GM12878 (cell line): Measurements from ENCODE around the gene CRAT. TPM values are rescaled to one million over a fixed set of nuclear protein-coding genes. Genes with fewer than 3 reads are reported as not detected.

Experiments used
- ATAC-seq: fragments of 200-7000 bp; cut with Tn5 transposase; 3 replicates; pipeline ENCODE4 v1.9.1; 2020; ENCODE audit warnings: mild to moderate bottlenecking, moderate library complexity
- BruUV-seq: library from RNA; stranded (reverse); fragments of 400-500 nt; replicated peaks from 2 replicates; lab custom pipeline; 2021; lab: Mats Ljungman, UMichigan
- CTCF ChIA-PET: fragments of 300-600 bp; sonication (Branson Sonifier 250); formaldehyde crosslinking; extraction: SDS; loops from one replicate; lab custom pipeline; 2021; ENCODE audit warnings: inconsistent platforms; lab: Yijun Ruan, JAX
- POLR2A ChIA-PET: fragments of 350-600 bp; formaldehyde crosslinking; extraction: SDS; loops from one replicate; lab custom pipeline; 2021; ENCODE audit warnings: inconsistent platforms; lab: Charles Lee
- RAD21 ChIA-PET: fragments of 300-600 bp; sonication (Branson Sonifier 250); formaldehyde crosslinking; loops from one replicate; lab custom pipeline; 2023; ENCODE audit warnings: antibody characterized with exemption; ENCODE audit not compliant: unreplicated experiment; lab: Charles Lee
- SMC1A ChIA-PET: fragments of 300-600 bp; sonication (Branson Sonifier 250); formaldehyde crosslinking; loops from one replicate; lab custom pipeline; 2023; ENCODE audit not compliant: unreplicated experiment, uncharacterized antibody; lab: Charles Lee
- DNase-seq: peaks from one replicate; pipeline ENCODE4 v3.0.0-alpha.2; 2011; ENCODE audit warnings: low read depth, low spot score
- FAIRE-seq: peaks from 3 replicates; lab custom pipeline; 2011; peaks lifted over from hg19 to GRCh38; lab: Jason Lieb, UNC
- H2AFZ ChIP-seq: 2 replicates; pipeline ENCODE4 v1.6.0; 2011; ENCODE audit warnings: low read depth, low read length, control low read depth; ENCODE audit not compliant: control insufficient read depth
- H3K27ac ChIP-seq: 2 replicates; pipeline ENCODE4 v1.5.1; 2011; ENCODE audit warnings: control low read depth; ENCODE audit not compliant: control insufficient read depth, insufficient read depth
- H3K27me3 ChIP-seq, 2 experiments: replicated peaks in 1 of 2; 2 replicates each; pipeline versions ENCODE4 v1.6.0 to v1.6.1; 2011; ENCODE audit warnings: low read length in 1 of 2; ENCODE audit not compliant: control insufficient read depth in 2 of 2, insufficient read depth in 2 of 2
- H3K36me3 ChIP-seq, 2 experiments: 2 replicates each; pipeline ENCODE4 v1.5.1; 2011; ENCODE audit warnings: low read length in 1 of 2; ENCODE audit not compliant: control insufficient read depth in 2 of 2, insufficient read depth in 2 of 2
- H3K4me1 ChIP-seq: 2 replicates; pipeline ENCODE4 v1.6.1; 2011; ENCODE audit warnings: mild to moderate bottlenecking, low read length, moderate library complexity, mixed read lengths; ENCODE audit not compliant: control insufficient read depth, insufficient read depth
- H3K4me2 ChIP-seq: 2 replicates; pipeline ENCODE4 v1.6.0; 2011; ENCODE audit warnings: control low read depth; ENCODE audit not compliant: control insufficient read depth, insufficient read depth
- H3K4me3 ChIP-seq: fragments of 200-600 bp; sonication (generic); 2 replicates; pipeline ENCODE4 v1.5.1; 2016
- H3K79me2 ChIP-seq: 2 replicates; pipeline ENCODE4 v1.6.0; 2011; ENCODE audit warnings: low read length; ENCODE audit not compliant: control insufficient read depth, insufficient read depth
- H3K9ac ChIP-seq: 2 replicates; pipeline ENCODE4 v1.8.0; 2011; ENCODE audit warnings: low read length, control low read depth, mixed read lengths; ENCODE audit not compliant: control insufficient read depth, insufficient read depth
- H3K9me3 ChIP-seq: replicated peaks from 3 replicates; pipeline ENCODE4 v1.5.1; 2011; ENCODE audit warnings: mild to moderate bottlenecking, low read length; ENCODE audit not compliant: control insufficient read depth, insufficient read depth
- H4K20me1 ChIP-seq: 2 replicates; pipeline ENCODE4 v1.6.0; 2011; ENCODE audit not compliant: control insufficient read depth, insufficient read depth
- ATF7 ChIP-seq: fragments of 450-650 bp; IDR thresholded peaks from 2 replicates; pipeline ENCODE4 v1.6.1; 2016; ENCODE audit warnings: low read depth, mild to moderate bottlenecking
- BRCA1 ChIP-seq: IDR thresholded peaks from 2 replicates; pipeline ENCODE4 v1.6.1; 2011; ENCODE audit warnings: low read depth, low read length, improper control_type of control experiment
- CBX5 ChIP-seq: sonication (generic); IDR thresholded peaks from 2 replicates; pipeline ENCODE4 v1.6.1; 2016; ENCODE audit warnings: low read depth, moderate library complexity, mild to moderate bottlenecking, inconsistent platforms
- FOXM1 ChIP-seq: IDR thresholded peaks from 2 replicates; pipeline ENCODE4 v1.6.1; 2012; ENCODE audit warnings: low read depth, mild to moderate bottlenecking, inconsistent platforms, low read length, moderate library complexity
- HDAC2 ChIP-seq: fragments of 200-600 bp; sonication (generic); IDR thresholded peaks from 2 replicates; pipeline ENCODE4 v1.6.1; 2017
- IRF4 ChIP-seq: IDR thresholded peaks from 2 replicates; pipeline ENCODE4 v1.6.1; 2011; ENCODE audit warnings: low read depth, low read length
- MEF2A ChIP-seq: IDR thresholded peaks from 2 replicates; pipeline ENCODE4 v1.6.1; 2011; ENCODE audit warnings: low read depth, mild to moderate bottlenecking, low read length, moderate library complexity; ENCODE audit not compliant: insufficient read depth
- SIX5 ChIP-seq: IDR thresholded peaks from 2 replicates; pipeline ENCODE4 v1.6.1; 2011; ENCODE audit warnings: mild to moderate bottlenecking, low read depth, low read length, moderate library complexity; ENCODE audit not compliant: severe bottlenecking
- TAF1 ChIP-seq: IDR thresholded peaks from 2 replicates; pipeline ENCODE4 v1.6.1; 2011; ENCODE audit warnings: mild to moderate bottlenecking, low read depth, low read length, borderline replicate concordance
- TBL1XR1 ChIP-seq: IDR thresholded peaks from 2 replicates; pipeline ENCODE4 v1.6.1; 2012; ENCODE audit warnings: low read depth, low read length, improper control_type of control experiment
- WGBS: methylation state at CpG from one replicate; pipeline ENCODE4 v1.1.6; 2016; ENCODE audit warnings: low lambda C conversion rate; ENCODE audit not compliant: insufficient replicate concordance, insufficient coverage; ENCODE audit errors: missing lambda C conversion rate; 5-methylcytosine and 5-hydroxymethylcytosine counted together
- in situ Hi-C: fragments of 300-500 bp; cut with MboI; formaldehyde crosslinking; loops from 9 replicates; pipeline ENCODE4 v1.14.3; 2018; ENCODE audit warnings: mixed read lengths
- intact Hi-C: fragments of 100-400 bp; cut with micrococcal nuclease; formaldehyde crosslinking; loops from one replicate; pipeline ENCODE4 v1.14.2; 2022; ENCODE audit not compliant: unreplicated experiment
- polyA plus RNA-seq, 11 experiments: library from polyadenylated mRNA; depleted of rRNA in 4 of 11; unstranded in 6 of 11; stranded (reverse) in 5 of 11; fragments of >200 nt; fragmentation: Nextera tagmentation in 4 of 11; fragmentation: Illumina TruSeq in 1 of 11; extraction: Ambion mirVana in 4 of 11; extraction: Trizol in 1 of 11; gene quantifications; 1 replicate in 1 of 11; 2 replicates in 10 of 11; pipeline versions ENCODE4 v1.2.1 to v1.2.3, GENCODE V29; 2011 to 2016; ENCODE audit warnings: inconsistent platforms in 2 of 11, missing spikeins in 2 of 11, low read depth in 1 of 11
- total RNA-seq, 4 experiments: library from RNA; depleted of rRNA in 3 of 4; stranded (reverse); fragments of >200 nt in 3 of 4; fragmentation: Illumina TruSeq in 1 of 4; extraction: Trizol in 1 of 4; gene quantifications; 2 replicates each; pipeline versions ENCODE4 v1.2.1 to v1.2.3, GENCODE V29; 2013 to 2021
- TF ChIP-seq, protein P1 (sequence below): fragments of 450-650 bp; IDR thresholded peaks from 2 replicates; pipeline ENCODE4 v1.6.1; 2017; ENCODE audit warnings: borderline replicate concordance
- TF ChIP-seq, protein P2 (sequence below): IDR thresholded peaks from 2 replicates; pipeline ENCODE4 v1.6.1; 2011; ENCODE audit warnings: mild to moderate bottlenecking, low read depth, low read length, moderate library complexity; ENCODE audit not compliant: insufficient replicate concordance
- TF ChIP-seq, protein P3 (sequence below): IDR thresholded peaks from 2 replicates; pipeline ENCODE4 v1.6.1; 2012; ENCODE audit warnings: improper control_type of control experiment, low read depth, low read length; ENCODE audit not compliant: insufficient replicate concordance
- TF ChIP-seq, protein P4 (sequence below): fragments of 450-650 bp; IDR thresholded peaks from 2 replicates; pipeline ENCODE4 v1.6.1; 2018; ENCODE audit warnings: mild to moderate bottlenecking, low read depth, moderate library complexity; ENCODE audit not compliant: partially characterized antibody

The CRAT gene
- total and polyA plus RNA-seq, 10 of the 15 experiments (the other 5 are each of a cell fraction or from before 2014, with no cell fraction given) = 0.10 to 3.4 (median 1.8) TPM

DNA sequence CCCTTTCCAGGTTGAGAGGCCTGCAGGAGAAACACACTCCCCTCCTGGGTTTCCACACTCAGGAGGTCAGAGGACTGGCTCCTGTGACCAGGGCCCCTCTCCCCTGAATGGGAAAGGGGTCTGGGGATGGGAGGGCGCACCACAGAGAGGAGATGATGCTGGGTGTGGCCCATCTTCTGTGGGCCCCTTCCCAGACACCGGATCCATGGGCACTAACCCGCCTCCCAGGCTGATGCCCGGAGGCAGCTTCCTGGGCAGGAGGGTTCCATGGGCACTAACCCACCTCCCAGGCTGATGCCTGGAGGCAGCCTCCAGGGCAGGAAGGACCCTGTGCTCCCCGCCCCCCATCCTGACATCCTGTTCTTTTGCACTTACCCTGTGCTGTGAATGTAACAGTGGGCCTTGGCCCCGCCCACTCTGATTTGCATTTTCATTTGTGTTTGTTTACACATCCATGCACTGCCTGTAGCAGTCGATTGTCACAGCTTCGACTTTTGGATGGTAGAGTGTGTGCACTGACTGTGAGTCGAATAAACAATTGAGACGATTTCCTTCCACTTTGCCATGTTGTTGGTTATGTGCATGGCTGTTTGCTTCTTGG, 39.0 kb downstream of the CRAT start:
- ATAC-seq (no peak), FAIRE-seq (no peak), DNase-seq (no peak)
- H3K27ac ChIP-seq = no peak overlapping the region
- no peak overlapping the region for H3K9ac ChIP-seq
- H3K36me3 ChIP-seq = no peaks in the 10 kb centered on the region; a peak in 2 of 4 replicates
- H2AFZ ChIP-seq = no peak overlapping the region
- in situ Hi-C loops (no loop called here), intact Hi-C loops (no loop called here)
- H4K20me1 ChIP-seq = no peaks in the 10 kb centered on the region
- CTCF ChIA-PET = no interaction called here
- no TSS peak for BruUV-seq
- RAD21 ChIA-PET = no interaction called here
- 71% methylated on average over 10 of the region's 10 CpGs for WGBS
- no peaks in the 10 kb centered on the region for H3K27me3 ChIP-seq
- H3K4me1 ChIP-seq = peaks cover 12% of the 10 kb centered on the region
- POLR2A ChIA-PET = no interaction called here
- SMC1A ChIA-PET = no interaction called here
- no peaks in the 10 kb centered on the region for H3K9me3 ChIP-seq
- no peak overlapping the region for H3K4me3 ChIP-seq
- H3K4me2 ChIP-seq = no peak overlapping the region
- no peaks in the 10 kb centered on the region for H3K79me2 ChIP-seq
- TF ChIP-seq TBL1XR1 = no peak
- TF ChIP-seq CBX5 = no peak
- TF ChIP-seq, protein P1, sequence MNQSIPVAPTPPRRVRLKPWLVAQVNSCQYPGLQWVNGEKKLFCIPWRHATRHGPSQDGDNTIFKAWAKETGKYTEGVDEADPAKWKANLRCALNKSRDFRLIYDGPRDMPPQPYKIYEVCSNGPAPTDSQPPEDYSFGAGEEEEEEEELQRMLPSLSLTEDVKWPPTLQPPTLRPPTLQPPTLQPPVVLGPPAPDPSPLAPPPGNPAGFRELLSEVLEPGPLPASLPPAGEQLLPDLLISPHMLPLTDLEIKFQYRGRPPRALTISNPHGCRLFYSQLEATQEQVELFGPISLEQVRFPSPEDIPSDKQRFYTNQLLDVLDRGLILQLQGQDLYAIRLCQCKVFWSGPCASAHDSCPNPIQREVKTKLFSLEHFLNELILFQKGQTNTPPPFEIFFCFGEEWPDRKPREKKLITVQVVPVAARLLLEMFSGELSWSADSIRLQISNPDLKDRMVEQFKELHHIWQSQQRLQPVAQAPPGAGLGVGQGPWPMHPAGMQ = no peak
- no peak for TF ChIP-seq HDAC2
- TF ChIP-seq BRCA1 = no peak
- TF ChIP-seq MEF2A = no peak
- TF ChIP-seq TAF1 = no peak
- no peak for TF ChIP-seq IRF4
- TF ChIP-seq, protein P2, sequence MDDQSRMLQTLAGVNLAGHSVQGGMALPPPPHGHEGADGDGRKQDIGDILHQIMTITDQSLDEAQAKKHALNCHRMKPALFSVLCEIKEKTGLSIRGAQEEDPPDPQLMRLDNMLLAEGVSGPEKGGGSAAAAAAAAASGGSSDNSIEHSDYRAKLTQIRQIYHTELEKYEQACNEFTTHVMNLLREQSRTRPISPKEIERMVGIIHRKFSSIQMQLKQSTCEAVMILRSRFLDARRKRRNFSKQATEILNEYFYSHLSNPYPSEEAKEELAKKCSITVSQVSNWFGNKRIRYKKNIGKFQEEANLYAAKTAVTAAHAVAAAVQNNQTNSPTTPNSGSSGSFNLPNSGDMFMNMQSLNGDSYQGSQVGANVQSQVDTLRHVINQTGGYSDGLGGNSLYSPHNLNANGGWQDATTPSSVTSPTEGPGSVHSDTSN = no peak
- no peak for TF ChIP-seq SIX5
- TF ChIP-seq FOXM1 = no peak
- TF ChIP-seq, protein P3, sequence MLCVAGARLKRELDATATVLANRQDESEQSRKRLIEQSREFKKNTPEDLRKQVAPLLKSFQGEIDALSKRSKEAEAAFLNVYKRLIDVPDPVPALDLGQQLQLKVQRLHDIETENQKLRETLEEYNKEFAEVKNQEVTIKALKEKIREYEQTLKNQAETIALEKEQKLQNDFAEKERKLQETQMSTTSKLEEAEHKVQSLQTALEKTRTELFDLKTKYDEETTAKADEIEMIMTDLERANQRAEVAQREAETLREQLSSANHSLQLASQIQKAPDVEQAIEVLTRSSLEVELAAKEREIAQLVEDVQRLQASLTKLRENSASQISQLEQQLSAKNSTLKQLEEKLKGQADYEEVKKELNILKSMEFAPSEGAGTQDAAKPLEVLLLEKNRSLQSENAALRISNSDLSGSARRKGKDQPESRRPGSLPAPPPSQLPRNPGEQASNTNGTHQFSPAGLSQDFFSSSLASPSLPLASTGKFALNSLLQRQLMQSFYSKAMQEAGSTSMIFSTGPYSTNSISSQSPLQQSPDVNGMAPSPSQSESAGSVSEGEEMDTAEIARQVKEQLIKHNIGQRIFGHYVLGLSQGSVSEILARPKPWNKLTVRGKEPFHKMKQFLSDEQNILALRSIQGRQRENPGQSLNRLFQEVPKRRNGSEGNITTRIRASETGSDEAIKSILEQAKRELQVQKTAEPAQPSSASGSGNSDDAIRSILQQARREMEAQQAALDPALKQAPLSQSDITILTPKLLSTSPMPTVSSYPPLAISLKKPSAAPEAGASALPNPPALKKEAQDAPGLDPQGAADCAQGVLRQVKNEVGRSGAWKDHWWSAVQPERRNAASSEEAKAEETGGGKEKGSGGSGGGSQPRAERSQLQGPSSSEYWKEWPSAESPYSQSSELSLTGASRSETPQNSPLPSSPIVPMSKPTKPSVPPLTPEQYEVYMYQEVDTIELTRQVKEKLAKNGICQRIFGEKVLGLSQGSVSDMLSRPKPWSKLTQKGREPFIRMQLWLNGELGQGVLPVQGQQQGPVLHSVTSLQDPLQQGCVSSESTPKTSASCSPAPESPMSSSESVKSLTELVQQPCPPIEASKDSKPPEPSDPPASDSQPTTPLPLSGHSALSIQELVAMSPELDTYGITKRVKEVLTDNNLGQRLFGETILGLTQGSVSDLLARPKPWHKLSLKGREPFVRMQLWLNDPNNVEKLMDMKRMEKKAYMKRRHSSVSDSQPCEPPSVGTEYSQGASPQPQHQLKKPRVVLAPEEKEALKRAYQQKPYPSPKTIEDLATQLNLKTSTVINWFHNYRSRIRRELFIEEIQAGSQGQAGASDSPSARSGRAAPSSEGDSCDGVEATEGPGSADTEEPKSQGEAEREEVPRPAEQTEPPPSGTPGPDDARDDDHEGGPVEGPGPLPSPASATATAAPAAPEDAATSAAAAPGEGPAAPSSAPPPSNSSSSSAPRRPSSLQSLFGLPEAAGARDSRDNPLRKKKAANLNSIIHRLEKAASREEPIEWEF = no peak
- TF ChIP-seq, protein P4, sequence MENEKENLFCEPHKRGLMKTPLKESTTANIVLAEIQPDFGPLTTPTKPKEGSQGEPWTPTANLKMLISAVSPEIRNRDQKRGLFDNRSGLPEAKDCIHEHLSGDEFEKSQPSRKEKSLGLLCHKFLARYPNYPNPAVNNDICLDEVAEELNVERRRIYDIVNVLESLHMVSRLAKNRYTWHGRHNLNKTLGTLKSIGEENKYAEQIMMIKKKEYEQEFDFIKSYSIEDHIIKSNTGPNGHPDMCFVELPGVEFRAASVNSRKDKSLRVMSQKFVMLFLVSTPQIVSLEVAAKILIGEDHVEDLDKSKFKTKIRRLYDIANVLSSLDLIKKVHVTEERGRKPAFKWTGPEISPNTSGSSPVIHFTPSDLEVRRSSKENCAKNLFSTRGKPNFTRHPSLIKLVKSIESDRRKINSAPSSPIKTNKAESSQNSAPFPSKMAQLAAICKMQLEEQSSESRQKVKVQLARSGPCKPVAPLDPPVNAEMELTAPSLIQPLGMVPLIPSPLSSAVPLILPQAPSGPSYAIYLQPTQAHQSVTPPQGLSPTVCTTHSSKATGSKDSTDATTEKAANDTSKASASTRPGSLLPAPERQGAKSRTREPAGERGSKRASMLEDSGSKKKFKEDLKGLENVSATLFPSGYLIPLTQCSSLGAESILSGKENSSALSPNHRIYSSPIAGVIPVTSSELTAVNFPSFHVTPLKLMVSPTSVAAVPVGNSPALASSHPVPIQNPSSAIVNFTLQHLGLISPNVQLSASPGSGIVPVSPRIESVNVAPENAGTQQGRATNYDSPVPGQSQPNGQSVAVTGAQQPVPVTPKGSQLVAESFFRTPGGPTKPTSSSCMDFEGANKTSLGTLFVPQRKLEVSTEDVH = no peak
- no peak for TF ChIP-seq ATF7
